ENCODE measurements around the gene CPZ.

Gene CPZ

GRCh38 chr4:8581094-8581861, 11.3 kb upstream of the CPZ start:
- DNase-seq = no peak

GRCh38 chr4:8582016-8582415, 10.5 kb upstream of the CPZ start:
- DNase-seq = no peak

- DNase-seq = no peak
Measured at GRCh38 chr4:8582436-8582835, 10.1 kb upstream of the CPZ start.

- DNase-seq = no peak
Measured at GRCh38 chr4:8582941-8583654, 9.5 kb upstream of the CPZ start.

- DNase-seq = no peak
Measured at GRCh38 chr4:8583655-8584025, 8.9 kb upstream of the CPZ start.

GRCh38 chr4:8585186-8585585, 7.4 kb upstream of the CPZ start:
- DNase-seq = no peak

GRCh38 chr4:8585721-8586212, 6.8 kb upstream of the CPZ start:
- DNase-seq = no peak

- no peak for DNase-seq
Measured at GRCh38 chr4:8586246-8586645, 6.3 kb upstream of the CPZ start.

- no peak for DNase-seq
Measured at GRCh38 chr4:8586671-8587468, 5.7 kb upstream of the CPZ start.

GRCh38 chr4:8587469-8588195, 4.9 kb upstream of the CPZ start:
- peak; percentile 1 for DNase-seq

GRCh38 chr4:8588196-8588470, 4.4 kb upstream of the CPZ start:
- no peak for DNase-seq

- no peak for DNase-seq
Measured at GRCh38 chr4:8589336-8589735, 3.2 kb upstream of the CPZ start.

GRCh38 chr4:8589823-8590545, 2.6 kb upstream of the CPZ start:
- DNase-seq = no peak

GRCh38 chr4:8590546-8590880, 2.1 kb upstream of the CPZ start:
- no peak for DNase-seq

GRCh38 chr4:8591114-8591513, 1.5 kb upstream of the CPZ start:
- no peak for DNase-seq

GRCh38 chr4:8591626-8592365, 769 bp upstream of the CPZ start:
- no peak for DNase-seq

GRCh38 chr4:8593264-8594096, 915 bp downstream of the CPZ start:
- no peak for DNase-seq

GRCh38 chr4:8594097-8595038, 1.8 kb downstream of the CPZ start:
- peak; percentile 79 for DNase-seq

GRCh38 chr4:8595237-8596087, 2.9 kb downstream of the CPZ start:
- no peak for DNase-seq
